HuH-7 (cell line): Measurements from ENCODE around the gene RNU1-1.
"Not testable (repeated sequence)": the region's sequence is repeated elsewhere in the genome, so short reads cannot be mapped to it uniquely, and the experiment has no call there.

Source experiments
- DNase-seq: peaks from one replicate; pipeline ENCODE4 v3.0.0; 2011; ENCODE audit warnings: low spot score

RNU1-1 gene

DNA sequence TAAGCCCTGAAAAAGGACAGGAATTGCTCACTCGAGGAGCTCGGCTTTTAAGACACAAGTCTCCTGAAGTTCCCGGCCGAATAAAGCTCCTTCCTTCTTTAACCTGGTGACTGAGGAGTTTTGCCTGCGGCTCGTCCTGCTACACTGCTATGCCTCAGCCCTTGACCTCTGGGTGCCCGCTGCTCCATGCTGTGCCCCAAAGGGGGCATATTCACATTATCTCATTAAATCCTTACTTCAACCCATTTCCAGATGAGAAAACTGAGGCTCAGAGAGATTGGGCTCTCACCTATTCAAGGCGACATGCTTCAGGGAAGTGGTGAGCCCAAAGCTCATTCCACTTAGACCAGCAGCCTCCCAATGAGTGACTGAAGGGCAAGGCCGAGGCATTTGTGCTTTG, 20.4 kb downstream of the RNU1-1 start:
- DNase-seq = not testable (repeated sequence)

- DNase-seq = not testable (repeated sequence)
These were observed 21.1 kb downstream of the RNU1-1 start for GRCh38 chr1:16492937-16493336.

DNA sequence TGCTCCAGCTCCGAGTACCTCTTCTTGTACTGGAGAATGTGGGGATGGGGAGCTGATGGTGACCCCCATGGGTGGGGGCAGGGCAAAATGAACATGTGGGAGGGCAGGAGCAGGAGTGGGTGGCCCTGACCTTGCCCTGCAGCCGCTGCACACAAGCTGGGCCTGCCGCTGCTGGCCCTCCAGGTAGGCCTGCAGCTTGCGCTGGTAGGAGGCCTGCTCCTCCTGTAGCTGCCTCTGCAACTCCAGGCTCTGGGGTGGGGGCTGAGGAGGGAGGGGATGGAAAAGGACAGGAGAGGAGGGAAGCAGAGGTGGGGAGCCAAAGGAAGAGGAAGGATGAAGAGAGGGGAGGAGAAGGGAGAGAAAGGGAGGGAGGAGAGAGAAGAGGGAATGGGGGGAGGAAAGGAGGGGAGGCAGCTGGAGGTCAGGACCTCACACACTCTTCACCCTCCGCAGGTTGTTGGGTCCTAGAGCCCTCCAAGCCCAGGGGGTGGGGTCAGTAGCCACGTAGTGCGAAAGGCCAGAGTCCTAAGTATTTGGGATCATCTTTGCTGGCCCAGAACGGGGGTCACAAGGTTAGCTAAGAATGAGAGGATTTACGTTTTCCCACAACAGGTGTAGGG, 22.9 kb downstream of the RNU1-1 start:
- DNase-seq = no peak

- not testable (repeated sequence) for DNase-seq
These were observed 24.7 kb downstream of the RNU1-1 start for GRCh38 chr1:16489195-16489880.

GRCh38 chr1:16487011-16487410, 27.1 kb downstream of the RNU1-1 start:
- not testable (repeated sequence) for DNase-seq

- not testable (repeated sequence) for DNase-seq
These were observed 27.8 kb downstream of the RNU1-1 start for GRCh38 chr1:16486316-16486715.

DNA sequence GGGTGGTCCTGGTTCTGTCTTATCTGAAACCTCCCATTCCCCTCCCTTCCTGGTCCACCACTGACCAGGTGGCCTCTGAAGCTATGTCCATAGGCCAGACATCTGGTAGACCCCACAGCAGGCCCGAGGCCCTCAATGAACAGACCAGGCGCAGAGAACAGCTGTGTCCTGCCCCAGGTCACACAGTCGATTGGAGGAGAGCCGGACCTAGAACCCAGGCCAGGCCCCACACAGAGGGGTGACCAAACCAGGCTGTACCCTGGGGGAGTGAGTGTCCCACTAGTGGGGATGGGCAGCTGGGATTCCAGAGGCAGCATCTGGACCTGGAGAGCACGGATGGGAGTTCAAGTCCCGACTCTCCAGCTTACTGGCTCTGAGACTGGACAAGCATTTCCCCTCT, 29.2 kb downstream of the RNU1-1 start:
- no peak for DNase-seq

- no peak for DNase-seq
These were observed 29.6 kb downstream of the RNU1-1 start for GRCh38 chr1:16484501-16484835.

DNA sequence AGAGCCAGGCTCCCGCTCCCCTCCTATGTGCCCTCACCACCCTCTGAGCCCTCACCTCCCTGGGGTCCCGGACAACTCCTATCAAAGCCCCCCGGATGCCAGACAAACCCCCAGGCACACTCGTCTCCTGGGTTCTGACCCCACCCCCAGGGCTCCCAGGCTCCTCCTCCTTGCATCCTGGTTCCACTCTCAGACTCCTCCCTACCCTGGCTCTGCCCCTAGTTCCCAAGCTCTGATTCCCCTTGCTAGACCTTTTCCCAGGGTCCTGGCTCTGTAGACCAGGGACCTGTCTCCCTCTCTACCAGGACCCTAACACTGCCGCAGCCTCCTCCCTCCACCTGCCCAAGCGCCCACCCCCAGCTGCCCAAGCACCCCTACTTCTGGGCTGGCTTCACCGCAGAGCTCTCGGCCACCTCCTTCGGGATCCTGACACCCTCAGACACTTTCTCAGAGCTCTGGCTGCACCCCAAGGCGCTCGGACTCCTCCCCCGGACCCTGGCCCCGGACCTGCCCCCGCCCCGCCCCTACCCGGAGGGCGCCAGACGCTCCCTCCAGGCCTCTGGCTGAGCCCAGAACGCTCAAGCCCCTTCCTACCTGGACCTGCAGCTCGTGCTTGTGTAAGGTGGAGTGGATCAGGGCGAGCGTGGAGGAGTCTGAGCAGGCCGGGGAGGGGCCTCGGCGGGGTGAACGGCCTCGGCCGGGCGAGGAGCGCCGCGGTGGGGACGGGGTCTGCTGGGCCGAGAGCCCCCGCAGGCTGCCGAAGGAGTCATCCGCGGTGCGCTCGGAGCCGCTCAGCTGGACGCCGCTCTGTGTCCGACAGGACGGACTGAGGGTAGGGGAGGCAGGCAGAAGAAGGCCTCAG, 30.2 kb downstream of the RNU1-1 start:
- DNase-seq = not testable (repeated sequence)

- not testable (repeated sequence) for DNase-seq
These were observed 30.9 kb downstream of the RNU1-1 start for GRCh38 chr1:16483146-16483545.

DNA sequence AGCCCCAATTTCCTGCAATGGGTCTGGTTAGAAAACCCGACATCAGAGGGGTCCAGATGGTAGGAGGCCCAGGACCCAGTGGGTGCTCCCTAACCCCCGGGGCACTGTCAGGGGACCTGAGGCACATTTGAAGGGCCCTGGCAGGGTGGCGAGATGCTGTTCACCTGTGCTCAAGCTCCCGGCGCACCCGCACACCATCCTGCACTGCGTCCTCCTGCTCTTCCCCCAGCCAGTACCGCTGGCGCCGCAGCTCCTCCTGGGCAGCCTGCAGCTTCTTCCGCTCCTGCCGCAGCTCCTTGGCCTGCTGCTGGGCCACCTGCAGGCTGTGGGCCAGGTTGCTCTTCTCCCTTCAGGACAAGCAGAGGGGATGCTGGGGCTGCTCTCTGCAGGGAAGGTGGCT, 36.0 kb downstream of the RNU1-1 start:
- DNase-seq = no peak

GRCh38 chr1:16475771-16476770, 38.0 kb downstream of the RNU1-1 start:
- DNase-seq = not testable (repeated sequence)

- DNase-seq = peak; percentile 34
These were observed 39.2 kb downstream of the RNU1-1 start for GRCh38 chr1:16474891-16475290.

DNA sequence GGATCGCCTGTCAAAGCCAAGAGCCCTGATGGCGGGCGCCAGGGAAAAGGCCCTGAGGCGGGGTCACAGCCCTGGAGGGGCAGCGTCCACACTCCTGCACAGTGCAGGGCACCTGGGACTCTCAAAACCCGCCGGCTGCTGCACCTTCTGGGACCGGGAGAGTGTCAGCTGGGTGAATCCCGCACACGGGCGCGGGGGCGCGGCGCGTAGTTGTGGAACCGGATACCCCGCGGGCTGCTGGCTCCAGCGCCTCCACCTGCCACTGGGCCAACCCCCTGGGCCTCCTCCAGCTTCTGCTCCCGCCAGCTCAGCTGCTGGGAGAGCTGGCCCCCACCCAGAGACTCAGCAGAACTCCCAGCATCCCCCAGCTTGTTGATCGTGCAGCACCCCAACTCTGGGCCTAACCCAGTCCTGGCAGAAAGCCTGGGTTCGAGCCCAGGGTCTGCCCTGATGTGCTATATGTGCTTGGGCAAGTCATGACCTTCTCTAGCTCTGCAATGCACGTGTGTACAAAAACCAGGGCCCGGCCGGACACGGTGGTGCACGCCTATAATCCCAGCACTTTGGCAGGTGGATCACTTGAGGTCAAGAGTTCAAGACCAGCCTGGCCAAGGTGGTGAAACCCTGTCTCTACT, 39.8 kb downstream of the RNU1-1 start:
- no peak for DNase-seq

DNA sequence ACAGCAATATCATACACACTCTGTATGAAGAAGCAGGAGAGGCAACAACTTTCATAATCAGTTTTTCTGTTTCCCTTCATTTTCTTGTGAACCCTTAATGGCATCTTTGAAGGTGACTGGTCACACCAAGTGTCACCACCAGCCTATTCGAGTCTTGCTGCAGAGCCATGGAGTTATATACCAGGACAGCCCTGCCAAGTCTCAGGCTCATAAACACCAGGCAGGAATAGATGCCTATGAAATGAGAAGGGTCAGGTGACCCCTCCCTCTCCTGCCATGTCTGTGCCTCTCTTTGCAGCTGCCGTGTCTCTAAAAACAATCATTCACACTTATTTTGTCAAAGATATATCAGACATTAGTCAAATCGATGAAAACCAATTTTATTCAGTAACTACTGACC, 45.5 kb downstream of the RNU1-1 start:
- no peak for DNase-seq

DNA sequence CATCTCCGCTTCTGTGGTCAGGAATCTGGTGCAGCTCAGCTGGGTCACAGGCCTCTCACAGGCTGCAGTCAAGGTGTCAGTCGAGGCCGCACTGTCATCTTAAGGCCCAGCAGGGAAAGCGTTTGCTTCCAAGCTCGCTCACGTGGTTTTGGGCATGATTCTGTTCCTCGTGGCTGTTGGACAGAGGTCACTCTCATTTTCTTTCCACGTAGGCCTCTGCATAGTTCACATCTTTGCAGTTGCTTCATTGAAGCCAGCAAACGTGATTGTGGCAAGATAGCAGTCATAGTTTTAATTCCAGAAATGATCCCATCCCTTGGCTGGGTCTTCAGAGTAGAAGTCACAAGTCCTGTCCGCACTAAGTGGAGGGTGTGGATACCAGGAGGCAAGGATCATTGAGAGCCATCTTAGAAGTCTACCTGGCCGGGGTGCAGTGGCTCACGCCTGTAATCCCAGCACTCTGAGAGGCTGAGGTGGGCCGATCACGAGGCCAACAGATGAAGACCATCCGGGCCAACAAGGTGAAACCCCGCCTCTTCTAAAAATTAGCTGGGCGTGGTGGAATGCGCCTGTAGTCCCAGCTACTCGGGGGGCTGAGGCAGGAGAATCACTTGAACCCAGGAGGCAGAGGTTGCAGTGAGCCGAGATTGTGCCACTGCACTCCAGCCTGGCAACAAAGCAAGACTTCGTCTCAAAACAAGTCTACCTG, 49.0 kb downstream of the RNU1-1 start:
- no peak for DNase-seq
